ENCODE results near the gene ATAD1. TPM values are rescaled to one million over a fixed set of nuclear protein-coding genes. Genes with fewer than 3 reads are reported as not detected.

The ATAD1 gene
- total and polyA plus RNA-seq, 9 donors, result 21.5 to 51.0 (median 39.1) TPM

- H3K9me3 ChIP-seq, result no peaks in the 10 kb centered on the region
- intact Hi-C loops (cut with DNase I), result no loop called here
- H3K27me3 ChIP-seq, result no peaks in the 10 kb centered on the region
- TF ChIP-seq EP300 (IDR thresholded peaks at IDR 0.05), result no peak
- no peak for TF ChIP-seq CTCF (IDR thresholded peaks at IDR 0.05)
- TF ChIP-seq POLR2A (IDR thresholded peaks at IDR 0.05), result no peak
- no peaks in the 10 kb centered on the region for H3K36me3 ChIP-seq
- H3K27ac ChIP-seq, result no peak overlapping the region
- no peak overlapping the region for H3K4me3 ChIP-seq
- peaks cover 2% of the 10 kb centered on the region for H3K4me1 ChIP-seq (ENCODE audit: insufficient read depth)
- DNase-seq, result no peak
- 69 to 91% (median 73%) methylated on average over 4 of the region's 4 CpGs for WGBS, 3 donors
These were observed 95.3 kb downstream of the ATAD1 start for GRCh38 chr10:87722716-87723115.

- Histone ChIP-seq H3K36me3 (no peaks in the 10 kb centered on the region), H3K27me3 (no peaks in the 10 kb centered on the region), H3K27ac (no peak overlapping the region), H3K4me1 (ENCODE audit: insufficient read depth) (peaks cover 3% of the 10 kb centered on the region), H3K4me3 (no peak overlapping the region), H3K9me3 (no peaks in the 10 kb centered on the region)
- intact Hi-C loops (cut with DNase I), result no loop called here
- 72 to 87% (median 85%) methylated on average over 2 of the region's 2 CpGs for WGBS, 3 donors
- DNase-seq, result no peak
- TF ChIP-seq POLR2A (IDR thresholded peaks at IDR 0.05), result no peak
- no peak for TF ChIP-seq CTCF (IDR thresholded peaks at IDR 0.05)
- no peak for TF ChIP-seq EP300 (IDR thresholded peaks at IDR 0.05)
These were observed 96.2 kb downstream of the ATAD1 start for GRCh38 chr10:87721781-87722180.

GRCh38 chr10:87720665-87721064, 97.4 kb downstream of the ATAD1 start:
- H3K9me3 ChIP-seq, result no peaks in the 10 kb centered on the region
- WGBS, 3 donors, result 96 to 98% (median 97%) methylated on average over 1 of the region's 1 CpG
- H3K27me3 ChIP-seq, result no peaks in the 10 kb centered on the region
- no peak for TF ChIP-seq POLR2A (IDR thresholded peaks at IDR 0.05)
- TF ChIP-seq CTCF (IDR thresholded peaks at IDR 0.05), result no peak
- TF ChIP-seq EP300 (IDR thresholded peaks at IDR 0.05), result no peak
- no peak overlapping the region for H3K27ac ChIP-seq
- intact Hi-C loops (cut with DNase I), result no loop called here
- no peaks in the 10 kb centered on the region for H3K36me3 ChIP-seq
- peaks cover 9% of the 10 kb centered on the region for H3K4me1 ChIP-seq (ENCODE audit: insufficient read depth)
- DNase-seq, result no peak
- H3K4me3 ChIP-seq, result no peak overlapping the region

- H3K27ac ChIP-seq, result peak overlapping the region in 1 of 2 donors; percentile 80
- peaks cover 19% of the 10 kb centered on the region for H3K4me1 ChIP-seq (ENCODE audit: insufficient read depth)
- no peaks in the 10 kb centered on the region for H3K27me3 ChIP-seq
- H3K9me3 ChIP-seq, result no peaks in the 10 kb centered on the region
- no peak for DNase-seq
- TF ChIP-seq CTCF (IDR thresholded peaks at IDR 0.05) (no peak), POLR2A (IDR thresholded peaks at IDR 0.05) (no peak), EP300 (IDR thresholded peaks at IDR 0.05) (no peak)
- WGBS, 3 donors, result 72 to 77% (median 76%) methylated on average over 4 of the region's 4 CpGs
- H3K4me3 ChIP-seq, result no peak overlapping the region
- intact Hi-C loops (cut with DNase I), result no loop called here
- H3K36me3 ChIP-seq, result no peaks in the 10 kb centered on the region
These were observed 101.7 kb downstream of the ATAD1 start for GRCh38 chr10:87716348-87716670.
